ENCODE results near the gene SCUBE3. TPM values are rescaled to one million over a fixed set of nuclear protein-coding genes. Genes with fewer than 3 reads are reported as not detected.
A peak's percentile ranks its signal among the peaks of the same experiment; 100 is the strongest.

The SCUBE3 gene
- total RNA-seq, 1 donor from 2014 or later, result 8.8 TPM

DNA sequence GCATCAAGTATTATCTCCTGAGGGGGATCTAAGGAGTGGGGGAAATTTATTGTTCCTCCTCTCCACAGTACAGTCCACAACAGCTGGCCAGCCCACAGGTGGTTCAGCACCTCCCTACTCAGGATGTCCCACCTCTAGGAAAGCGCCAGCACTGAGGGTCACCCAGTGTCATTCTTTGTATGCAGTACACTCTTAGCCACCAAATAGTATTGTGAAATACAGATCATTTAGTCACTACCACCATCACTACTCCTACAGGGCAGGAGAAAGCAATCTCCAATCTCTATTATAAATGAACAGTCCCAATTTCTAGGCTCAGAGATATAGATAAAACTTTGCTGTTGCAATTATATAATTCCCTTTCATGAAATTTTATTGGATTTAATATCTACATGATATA is 39.5 kb downstream of the SCUBE3 start:
- Histone ChIP-seq H3K27ac (replicated peaks) (no peak overlapping the region), H3K36me3 (no peaks in the 10 kb centered on the region), H3K4me3 (no peak overlapping the region), H3K4me1 (peaks cover 55% of the 10 kb centered on the region), H3K9me3 (replicated peaks) (no peaks in the 10 kb centered on the region), H3K27me3 (ENCODE audit: low read depth) (no peaks in the 10 kb centered on the region)
- DNase-seq, result no peak
- no peak for TF ChIP-seq CTCF (IDR thresholded peaks at IDR 0.05; ENCODE audit: borderline replicate concordance)
- intact Hi-C loops (cut with micrococcal nuclease), result no loop called here

GRCh38 chr6:35258336-35258735 is 44.6 kb downstream of the SCUBE3 start:
- Histone ChIP-seq H3K9me3 (replicated peaks) (no peaks in the 10 kb centered on the region), H3K36me3 (no peaks in the 10 kb centered on the region), H3K4me1 (peaks cover 60% of the 10 kb centered on the region), H3K4me3 (peak overlapping the region; percentile 94), H3K27me3 (ENCODE audit: low read depth) (no peaks in the 10 kb centered on the region), H3K27ac (replicated peaks) (peak overlapping the region; percentile 100)
- no peak for TF ChIP-seq CTCF (IDR thresholded peaks at IDR 0.05; ENCODE audit: borderline replicate concordance)
- no peak for DNase-seq
- intact Hi-C loops (cut with micrococcal nuclease), result no loop called here

- TF ChIP-seq CTCF (IDR thresholded peaks at IDR 0.05; ENCODE audit: borderline replicate concordance), result no peak
- H3K9me3 ChIP-seq (replicated peaks), result no peaks in the 10 kb centered on the region
- H3K4me1 ChIP-seq, result peaks cover 60% of the 10 kb centered on the region
- peak overlapping the region; percentile 94 for H3K4me3 ChIP-seq
- H3K27me3 ChIP-seq (ENCODE audit: low read depth), result no peaks in the 10 kb centered on the region
- no peaks in the 10 kb centered on the region for H3K36me3 ChIP-seq
- intact Hi-C loops (cut with micrococcal nuclease), result no loop called here
- DNase-seq, result peak; percentile 19
- H3K27ac ChIP-seq (replicated peaks), result peak overlapping the region; percentile 100
These were observed 45.1 kb downstream of the SCUBE3 start for GRCh38 chr6:35258858-35259193.

DNA sequence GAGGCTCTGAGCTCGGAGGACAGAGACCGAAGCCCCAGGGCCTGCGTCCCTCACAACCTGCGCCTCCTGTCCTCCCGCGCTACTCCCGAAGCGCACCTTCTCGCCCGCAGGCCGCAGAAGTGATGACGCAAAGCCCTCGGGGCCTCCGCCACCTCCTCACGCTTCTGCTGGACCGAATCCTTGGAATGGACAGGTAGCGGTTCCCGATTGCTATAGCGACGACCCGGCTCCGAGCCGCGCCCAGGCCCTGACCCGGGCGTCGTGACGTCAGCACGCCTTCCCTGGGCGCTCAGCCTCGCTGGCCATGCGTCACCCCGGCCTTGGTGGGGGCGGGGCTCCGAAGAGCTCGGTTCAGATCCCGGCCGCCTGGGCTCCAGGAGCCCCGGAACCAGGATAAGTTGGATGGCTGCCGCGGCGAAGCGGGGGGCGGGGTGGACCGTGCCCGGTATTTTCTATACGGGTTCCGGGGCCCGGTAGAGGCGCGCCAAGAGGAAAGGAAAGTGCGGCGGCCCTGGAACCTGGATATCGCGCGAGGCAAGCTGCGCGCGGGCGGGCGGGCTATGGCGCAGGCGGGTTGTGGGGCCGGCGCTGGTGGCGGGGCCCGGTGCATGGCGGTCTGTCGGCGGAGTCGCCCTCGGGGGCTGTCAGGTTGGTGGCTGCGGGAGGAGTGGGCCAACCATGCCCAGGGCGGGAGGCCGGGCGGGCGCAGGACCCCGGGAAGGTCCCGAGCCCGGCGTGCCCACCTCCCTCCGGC is 45.6 kb downstream of the SCUBE3 start, which contains the start of gene ZNF76:
ZNF76 (plus strand) TSS at position 542 of the 754 bp plus-strand sequence. CDS start 21,417 bp downstream, outside the sequence.
- intact Hi-C loops (cut with micrococcal nuclease), result no loop called here
- Histone ChIP-seq H3K27ac (replicated peaks) (peak within 1 kb of the TSS; percentile 100), H3K9me3 (replicated peaks) (no peaks in the 10 kb centered on the region), H3K27me3 (ENCODE audit: low read depth) (no peaks in the 10 kb centered on the region), H3K4me3 (peak within 1 kb of the TSS; percentile 94), H3K36me3 (no peaks in the 10 kb centered on the region), H3K4me1 (peaks cover 65% of the 10 kb centered on the region)
- DNase-seq, result peak; percentile 99
- TF ChIP-seq CTCF (IDR thresholded peaks at IDR 0.05; ENCODE audit: borderline replicate concordance), result no peak

- peak overlapping the region; percentile 100 for H3K27ac ChIP-seq (replicated peaks)
- H3K9me3 ChIP-seq (replicated peaks), result no peaks in the 10 kb centered on the region
- H3K36me3 ChIP-seq, result no peaks in the 10 kb centered on the region
- no peaks in the 10 kb centered on the region for H3K27me3 ChIP-seq (ENCODE audit: low read depth)
- H3K4me1 ChIP-seq, result peaks cover 72% of the 10 kb centered on the region
- DNase-seq, result peak; percentile 76
- intact Hi-C loops (cut with micrococcal nuclease), result no loop called here
- no peak for TF ChIP-seq CTCF (IDR thresholded peaks at IDR 0.05; ENCODE audit: borderline replicate concordance)
- H3K4me3 ChIP-seq, result peak overlapping the region; percentile 94
These were observed 46.3 kb downstream of the SCUBE3 start for GRCh38 chr6:35259948-35260590.

All from left ventricle myocardium inferior (tissue), 1 donor.